Measurements from ENCODE around the gene GRHL1.

Gene GRHL1

DNA sequence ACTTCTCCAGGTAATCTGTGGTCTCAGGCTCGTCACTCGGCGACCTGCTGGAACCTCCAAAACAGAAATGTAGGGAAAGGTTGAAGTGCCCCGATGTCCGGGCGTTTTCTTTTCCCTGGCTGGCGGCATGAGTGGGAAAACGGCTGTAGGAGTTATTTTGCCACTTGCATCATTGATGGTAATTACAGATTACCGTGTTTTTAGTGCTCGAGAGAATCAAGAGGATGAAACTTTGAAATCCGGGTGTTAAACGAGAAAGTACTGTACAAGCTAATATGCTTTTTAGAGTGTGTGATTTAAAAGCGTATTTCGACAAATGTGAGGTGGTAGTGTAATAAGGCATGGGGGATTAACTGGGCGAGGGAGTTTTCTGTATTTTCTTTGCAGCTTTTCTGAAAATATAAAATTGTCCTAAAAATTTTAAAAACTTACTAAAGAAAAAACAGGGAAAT lies 819 bp downstream of the GRHL1 start:
- H3K4me3 ChIP-seq (replicated peaks; ENCODE audit: low read depth, low read length), result peak overlapping the region; percentile 49
- DNase-seq (ENCODE audit: extremely low read depth, low read depth), result no peak
- no peak for TF ChIP-seq CTCF (IDR thresholded peaks at IDR 0.05; ENCODE audit: low read depth, low read length, missing control alignments)

DNA sequence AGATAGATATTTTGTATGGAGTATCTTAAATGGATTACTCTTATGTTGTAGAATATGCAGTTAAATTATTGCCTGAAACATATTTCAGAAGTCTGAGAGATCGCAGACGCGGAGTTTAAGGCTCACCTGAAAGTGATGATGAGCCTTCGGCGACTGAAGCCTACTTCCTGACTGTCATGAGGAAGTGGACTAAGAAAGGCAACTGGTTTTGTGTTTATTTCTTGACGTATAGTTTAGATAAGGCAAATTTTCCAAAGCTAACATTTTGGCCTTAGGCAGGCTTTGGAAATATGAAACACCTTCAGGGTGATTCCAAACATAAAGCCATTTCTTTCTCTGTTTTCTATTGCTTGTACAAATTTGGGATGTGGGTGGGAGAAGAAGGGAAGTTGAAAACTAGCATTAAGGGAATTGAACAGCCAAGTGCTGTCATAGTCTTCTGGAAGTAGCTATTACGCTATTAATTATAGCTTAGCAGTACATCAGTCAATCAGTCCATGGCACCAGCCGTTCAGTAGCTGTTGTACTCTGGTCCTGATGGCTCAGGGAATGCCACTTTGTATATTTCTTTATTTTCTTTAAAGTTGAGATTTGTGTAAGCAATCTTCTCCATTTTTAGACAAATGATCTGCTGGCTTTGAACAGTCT lies 1.5 kb downstream of the GRHL1 start:
- peak overlapping the region; percentile 49 for H3K4me3 ChIP-seq (replicated peaks; ENCODE audit: low read depth, low read length)
- DNase-seq (ENCODE audit: extremely low read depth, low read depth), result no peak
- no peak for TF ChIP-seq CTCF (IDR thresholded peaks at IDR 0.05; ENCODE audit: low read depth, low read length, missing control alignments)

DNA sequence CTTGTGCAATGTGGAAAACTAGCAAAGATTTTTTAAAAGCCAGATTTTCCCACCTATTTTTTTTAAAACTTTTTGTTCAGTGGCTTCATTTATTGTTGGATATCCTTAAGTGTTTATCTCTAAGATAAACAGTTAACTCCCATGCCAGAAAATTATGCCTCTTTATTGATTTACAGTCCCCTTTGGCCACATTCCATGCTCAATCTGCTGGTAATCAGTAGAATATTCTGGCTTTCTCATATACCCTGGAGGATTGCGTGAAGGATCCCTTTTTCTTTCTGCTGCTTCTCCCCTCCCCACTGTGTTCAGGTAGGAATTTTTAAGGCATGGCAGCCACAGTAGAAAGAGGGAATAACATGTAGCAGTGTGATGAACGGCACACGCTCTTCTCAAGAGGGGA lies 2.6 kb downstream of the GRHL1 start:
- no peak for TF ChIP-seq CTCF (IDR thresholded peaks at IDR 0.05; ENCODE audit: low read depth, low read length, missing control alignments)
- H3K4me3 ChIP-seq (replicated peaks; ENCODE audit: low read depth, low read length), result no peak overlapping the region
- no peak for DNase-seq (ENCODE audit: extremely low read depth, low read depth)

DNA sequence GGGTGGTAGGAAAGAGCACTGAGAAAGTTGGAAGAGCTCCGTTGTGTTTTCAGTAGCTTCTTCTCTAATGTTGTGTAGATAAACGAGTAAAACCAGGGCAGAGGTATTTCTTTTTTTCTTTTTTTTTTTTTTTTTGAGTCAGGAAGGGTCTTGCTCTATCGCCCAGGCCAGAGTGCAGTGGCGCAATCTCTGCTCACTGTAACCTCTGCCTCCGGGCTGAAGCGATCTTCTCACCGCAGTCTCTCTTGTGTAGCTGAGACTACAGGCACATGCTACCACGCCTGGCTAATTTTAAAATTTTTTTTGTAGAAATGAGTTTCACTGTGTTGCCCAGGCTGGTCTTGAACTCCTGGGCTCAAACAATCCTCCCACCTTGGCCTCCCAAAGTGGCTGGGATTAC lies 6.6 kb downstream of the GRHL1 start:
- H3K4me3 ChIP-seq (replicated peaks; ENCODE audit: low read depth, low read length), result no peak overlapping the region
- no peak for TF ChIP-seq CTCF (IDR thresholded peaks at IDR 0.05; ENCODE audit: low read depth, low read length, missing control alignments)
- DNase-seq (ENCODE audit: extremely low read depth, low read depth), result no peak

GRCh38 chr2:9959262-9959661 lies 7.8 kb downstream of the GRHL1 start:
- TF ChIP-seq CTCF (IDR thresholded peaks at IDR 0.05; ENCODE audit: low read depth, low read length, missing control alignments), result no peak
- no peak overlapping the region for H3K4me3 ChIP-seq (replicated peaks; ENCODE audit: low read depth, low read length)
- DNase-seq (ENCODE audit: extremely low read depth, low read depth), result no peak

DNA sequence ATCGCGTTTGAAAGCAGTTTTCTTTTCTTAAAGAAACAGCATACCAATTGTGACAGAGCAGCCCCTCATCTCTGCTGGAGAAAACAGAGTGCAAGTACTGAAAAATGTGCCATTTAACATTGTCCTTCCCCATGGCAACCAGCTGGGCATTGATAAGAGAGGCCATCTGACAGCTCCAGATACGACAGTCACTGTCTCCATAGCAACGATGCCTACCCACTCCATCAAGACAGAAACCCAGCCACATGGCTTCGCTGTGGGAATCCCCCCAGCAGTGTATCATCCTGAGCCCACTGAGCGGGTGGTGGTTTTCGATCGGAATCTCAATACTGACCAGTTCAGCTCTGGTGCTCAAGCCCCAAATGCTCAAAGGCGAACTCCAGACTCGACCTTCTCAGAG lies 9.5 kb downstream of the GRHL1 start:
- TF ChIP-seq CTCF (IDR thresholded peaks at IDR 0.05; ENCODE audit: low read depth, low read length, missing control alignments), result no peak
- no peak overlapping the region for H3K4me3 ChIP-seq (replicated peaks; ENCODE audit: low read depth, low read length)
- no peak for DNase-seq (ENCODE audit: extremely low read depth, low read depth)
